Activated naive CD8-positive, alpha-beta T cell treated with anti-CD3 and anti-CD28 coated beads, Interleukin-2, amount 50 U/mL, for 16 hours (primary cell): ENCODE data around the gene HSD3B1.
"Not testable (repeated sequence)": the region's sequence is repeated elsewhere in the genome, so short reads cannot be mapped to it uniquely, and the experiment has no call there.

ENCODE experiments used
- DNase-seq: peaks from one replicate; pipeline ENCODE4 v3.0.0-alpha.2; 2020; ENCODE audit warnings: low read depth, low spot score

Gene HSD3B1

GRCh38 chr1:119490925-119491324 lies 16.1 kb upstream of the HSD3B1 start:
- no peak for DNase-seq

- no peak for DNase-seq
Measured at GRCh38 chr1:119492763-119493162, 14.2 kb upstream of the HSD3B1 start.

GRCh38 chr1:119504831-119505230 lies 2.2 kb upstream of the HSD3B1 start:
- DNase-seq: no peak

GRCh38 chr1:119510046-119510445 lies 3.0 kb downstream of the HSD3B1 start:
- no peak for DNase-seq

- no peak for DNase-seq
Measured at GRCh38 chr1:119515221-119515620, 8.2 kb downstream of the HSD3B1 start.

GRCh38 chr1:119516247-119516646 lies 9.2 kb downstream of the HSD3B1 start:
- no peak for DNase-seq

- DNase-seq: no peak
Measured at GRCh38 chr1:119516680-119517079, 9.7 kb downstream of the HSD3B1 start.

- DNase-seq: not testable (repeated sequence)
Measured at GRCh38 chr1:119517667-119518066, 10.7 kb downstream of the HSD3B1 start.

GRCh38 chr1:119531606-119532323 lies 24.8 kb downstream of the HSD3B1 start:
- DNase-seq: no peak

- DNase-seq: no peak
Measured at GRCh38 chr1:119532324-119532910, 25.4 kb downstream of the HSD3B1 start.

GRCh38 chr1:119535381-119535780 lies 28.4 kb downstream of the HSD3B1 start:
- DNase-seq: no peak

- DNase-seq: no peak
Measured at GRCh38 chr1:119537966-119538365, 31.0 kb downstream of the HSD3B1 start.

GRCh38 chr1:119539636-119540035 lies 32.6 kb downstream of the HSD3B1 start:
- no peak for DNase-seq

GRCh38 chr1:119541389-119541788 lies 34.4 kb downstream of the HSD3B1 start:
- no peak for DNase-seq

- no peak for DNase-seq
Measured at GRCh38 chr1:119542492-119542946, 35.5 kb downstream of the HSD3B1 start.

- no peak for DNase-seq
Measured at GRCh38 chr1:119544165-119544762, 37.3 kb downstream of the HSD3B1 start.

GRCh38 chr1:119546641-119547040 lies 39.6 kb downstream of the HSD3B1 start:
- DNase-seq: no peak

GRCh38 chr1:119547306-119547705 lies 40.3 kb downstream of the HSD3B1 start:
- DNase-seq: no peak

GRCh38 chr1:119547805-119548204 lies 40.8 kb downstream of the HSD3B1 start:
- DNase-seq: no peak

GRCh38 chr1:119549719-119550132 lies 42.7 kb downstream of the HSD3B1 start:
- DNase-seq: no peak

GRCh38 chr1:119550381-119550780 lies 43.4 kb downstream of the HSD3B1 start:
- no peak for DNase-seq

- DNase-seq: no peak
Measured at GRCh38 chr1:119551218-119551617, 44.2 kb downstream of the HSD3B1 start.

GRCh38 chr1:119552656-119553055 lies 45.6 kb downstream of the HSD3B1 start:
- DNase-seq: not testable (repeated sequence)
